ENCODE results near the gene PPME1. TPM values are rescaled to one million over a fixed set of nuclear protein-coding genes. Genes with fewer than 3 reads are reported as not detected.

PPME1 gene
- total and polyA plus RNA-seq, 2 experiments from 2014 or later: 43.6 to 62.1 TPM

- peak overlapping the region; percentile 67 for H3K4me2 ChIP-seq (ENCODE audit: unreplicated experiment)
Measured at GRCh38 chr11:74278721-74279161, 107.7 kb downstream of the PPME1 start.

GRCh38 chr11:74279256-74279655 lies 108.2 kb downstream of the PPME1 start:
- in situ Hi-C loops (cut with MboI): no loop called here

More at GRCh38 chr11:74278721-74279161, 107.7 kb downstream of the PPME1 start:
- Histone ChIP-seq H2AFZ (peak overlapping the region; percentile 7), H3K9ac (peak overlapping the region; percentile 54), H3K27ac (peak overlapping the region; percentile 91), H3F3A (ENCODE audit: insufficient read depth) (peaks cover 59% of the 10 kb centered on the region), H4K20me1 (ENCODE audit: insufficient read depth) (no peaks in the 10 kb centered on the region), H3K79me2 (ENCODE audit: insufficient read depth) (no peaks in the 10 kb centered on the region), H3K9me2 (ENCODE audit: insufficient read depth) (no peaks in the 10 kb centered on the region), H3K36me3 (ENCODE audit: low read depth) (no peaks in the 10 kb centered on the region), H3K9me3 (ENCODE audit: low read depth) (no peaks in the 10 kb centered on the region), H3K27me3 (replicated peaks; ENCODE audit: insufficient read depth) (no peaks in the 10 kb centered on the region), H3K4me3 (peak overlapping the region; percentile 42; the same call in 1 of the 2 replicates), H3K4me1 (ENCODE audit: insufficient read depth) (peaks cover 43% of the 10 kb centered on the region)
- 0% methylated on average over 1 of the region's 1 CpG for WGBS, 2 experiments (ENCODE audit: low coverage in 1 of 2, low lambda C conversion rate in 2 of 2, missing lambda C conversion rate in 2 of 2)
- TF ChIP-seq EZH2phosphoT487 (IDR thresholded peaks at IDR 0.05; ENCODE audit: insufficient read depth, low read depth) (no peak), EZH2 (IDR thresholded peaks at IDR 0.05; ENCODE audit: insufficient read depth, poor library complexity, severe bottlenecking) (no peak)
- in situ Hi-C loops (cut with MboI): no loop called here
- peak; percentile 92 for DNase-seq

GRCh38 chr11:74280494-74280893 lies 109.4 kb downstream of the PPME1 start:
- no peaks in the 10 kb centered on the region for H3K9me3 ChIP-seq (ENCODE audit: low read depth)

More at GRCh38 chr11:74279256-74279655, 108.2 kb downstream of the PPME1 start:
- no peaks in the 10 kb centered on the region for H4K20me1 ChIP-seq (ENCODE audit: insufficient read depth)
- H2AFZ ChIP-seq: peak overlapping the region; percentile 7
- no peak for TF ChIP-seq EZH2phosphoT487 (IDR thresholded peaks at IDR 0.05; ENCODE audit: insufficient read depth, low read depth)
- no peak for TF ChIP-seq EZH2 (IDR thresholded peaks at IDR 0.05; ENCODE audit: insufficient read depth, poor library complexity, severe bottlenecking)
- peak overlapping the region; percentile 67 for H3K4me2 ChIP-seq (ENCODE audit: unreplicated experiment)
- peaks cover 48% of the 10 kb centered on the region for H3K4me1 ChIP-seq (ENCODE audit: insufficient read depth)
- H3K36me3 ChIP-seq (ENCODE audit: low read depth): no peaks in the 10 kb centered on the region
- H3K27ac ChIP-seq: peak overlapping the region; percentile 91
- H3K9me3 ChIP-seq (ENCODE audit: low read depth): no peaks in the 10 kb centered on the region
- H3K4me3 ChIP-seq: peak overlapping the region; percentile 42
- no peaks in the 10 kb centered on the region for H3K9me2 ChIP-seq (ENCODE audit: insufficient read depth)
- peaks cover 61% of the 10 kb centered on the region for H3F3A ChIP-seq (ENCODE audit: insufficient read depth)
- no peaks in the 10 kb centered on the region for H3K27me3 ChIP-seq (replicated peaks; ENCODE audit: insufficient read depth)
- H3K9ac ChIP-seq: peak overlapping the region; percentile 54
- no peaks in the 10 kb centered on the region for H3K79me2 ChIP-seq (ENCODE audit: insufficient read depth)
- 50 to 55% methylated on average over 5 of the region's 5 CpGs for WGBS, 2 experiments (ENCODE audit: low coverage in 1 of 2, low lambda C conversion rate in 2 of 2, missing lambda C conversion rate in 2 of 2)
- DNase-seq: peak; percentile 43

GRCh38 chr11:74282421-74282820 lies 111.3 kb downstream of the PPME1 start:
- Histone ChIP-seq H3K9me2 (ENCODE audit: insufficient read depth) (no peaks in the 10 kb centered on the region), H3F3A (ENCODE audit: insufficient read depth) (peaks cover 46% of the 10 kb centered on the region), H3K4me1 (ENCODE audit: insufficient read depth) (peaks cover 34% of the 10 kb centered on the region), H3K9ac (no peak overlapping the region), H3K4me3 (no peak overlapping the region), H4K20me1 (ENCODE audit: insufficient read depth) (no peaks in the 10 kb centered on the region), H3K27ac (0 out of 2 replicates have a peak overlapping the region, but pooled peaks have one; percentile 14), H2AFZ (no peak overlapping the region), H3K36me3 (ENCODE audit: low read depth) (no peaks in the 10 kb centered on the region), H3K79me2 (ENCODE audit: insufficient read depth) (no peaks in the 10 kb centered on the region), H3K4me2 (ENCODE audit: unreplicated experiment) (no peak overlapping the region), H3K27me3 (replicated peaks; ENCODE audit: insufficient read depth) (no peaks in the 10 kb centered on the region), H3K9me3 (ENCODE audit: low read depth) (no peaks in the 10 kb centered on the region)
- WGBS, 2 experiments (ENCODE audit: low coverage in 1 of 2, low lambda C conversion rate in 2 of 2, missing lambda C conversion rate in 2 of 2): 77 to 81% methylated on average over 3 of the region's 3 CpGs
- peak; percentile 3 for DNase-seq
- TF ChIP-seq EZH2phosphoT487 (IDR thresholded peaks at IDR 0.05; ENCODE audit: insufficient read depth, low read depth): no peak
- no peak for TF ChIP-seq EZH2 (IDR thresholded peaks at IDR 0.05; ENCODE audit: insufficient read depth, poor library complexity, severe bottlenecking)
- in situ Hi-C loops (cut with MboI): no loop called here

More at GRCh38 chr11:74280494-74280893, 109.4 kb downstream of the PPME1 start:
- H3K79me2 ChIP-seq (ENCODE audit: insufficient read depth): no peaks in the 10 kb centered on the region
- DNase-seq: no peak
- peaks cover 48% of the 10 kb centered on the region for H3K4me1 ChIP-seq (ENCODE audit: insufficient read depth)
- no peak overlapping the region for H3K4me2 ChIP-seq (ENCODE audit: unreplicated experiment)
- no peak overlapping the region for H2AFZ ChIP-seq
- in situ Hi-C loops (cut with MboI): no loop called here
- H3K27me3 ChIP-seq (replicated peaks; ENCODE audit: insufficient read depth): no peaks in the 10 kb centered on the region
- H3F3A ChIP-seq (ENCODE audit: insufficient read depth): peaks cover 61% of the 10 kb centered on the region
- H3K9me2 ChIP-seq (ENCODE audit: insufficient read depth): no peaks in the 10 kb centered on the region
- H3K27ac ChIP-seq: peak overlapping the region; percentile 91
- H3K4me3 ChIP-seq: no peak overlapping the region
- no peaks in the 10 kb centered on the region for H4K20me1 ChIP-seq (ENCODE audit: insufficient read depth)
- TF ChIP-seq EZH2phosphoT487 (IDR thresholded peaks at IDR 0.05; ENCODE audit: insufficient read depth, low read depth) (no peak), EZH2 (IDR thresholded peaks at IDR 0.05; ENCODE audit: insufficient read depth, poor library complexity, severe bottlenecking) (no peak)
- no peaks in the 10 kb centered on the region for H3K36me3 ChIP-seq (ENCODE audit: low read depth)
- H3K9ac ChIP-seq: no peak overlapping the region
